HCT116 (cell line): ENCODE results near the gene ST7.

Source experiments
- JUND ChIP-seq: IDR thresholded peaks from 2 replicates; pipeline ENCODE4 v1.6.1; 2012
- SP1 ChIP-seq: IDR thresholded peaks from 2 replicates; pipeline ENCODE4 v1.6.1; 2012; ENCODE audit warnings: low read depth

GRCh38 chr7:117279203-117279602 lies 325.9 kb downstream of the ST7 start:
- no peak for TF ChIP-seq SP1
- TF ChIP-seq JUND = no peak
